HepG2 (cell line): ENCODE data around the gene TOP1.

ENCODE experiments used
- CTCF ChIP-seq: sonication (generic); formaldehyde crosslinking; IDR thresholded peaks from 2 replicates; pipeline ENCODE4 v1.5.0; 2020; ENCODE audit warnings: mild to moderate bottlenecking, missing genetic modification reagents, moderate library complexity
- MAFG ChIP-seq: sonication (generic); formaldehyde crosslinking; IDR thresholded peaks from 2 replicates; pipeline ENCODE4 v1.5.1; 2020; ENCODE audit warnings: mild to moderate bottlenecking, missing genetic modification reagents
- TCF12 ChIP-seq, 2 experiments: fragments of 450-650 bp in 1 of 2; sonication (generic) in 1 of 2; formaldehyde crosslinking in 1 of 2; IDR thresholded peaks; 2 replicates each; pipeline versions ENCODE4 v1.6.1 to v1.8.0; 2017 to 2022; ENCODE audit warnings: antibody characterized with exemption in 1 of 2, mild to moderate bottlenecking in 1 of 2, missing genetic modification reagents in 1 of 2, moderate library complexity in 1 of 2
- ZBTB33 ChIP-seq: sonication (generic); formaldehyde crosslinking; IDR thresholded peaks from 2 replicates; pipeline ENCODE4 v1.4.0; 2020; ENCODE audit warnings: missing genetic modification reagents
- ZNF337 ChIP-seq: sonication (generic); formaldehyde crosslinking; IDR thresholded peaks from 2 replicates; pipeline ENCODE4 v1.5.1; 2020; ENCODE audit warnings: missing genetic modification reagents, low read depth, mild to moderate bottlenecking, borderline replicate concordance
- ZNF362 ChIP-seq: sonication (generic); formaldehyde crosslinking; IDR thresholded peaks from 2 replicates; pipeline ENCODE4 v1.4.0; 2020; ENCODE audit warnings: missing genetic modification reagents, mild to moderate bottlenecking, borderline replicate concordance

GRCh38 chr20:41087325-41087685, 58.7 kb downstream of the TOP1 start:
- TF ChIP-seq CTCF (CRISPR knock-in tag) (no peak), ZNF337 (CRISPR knock-in tag) (no peak), ZBTB33 (CRISPR knock-in tag) (no peak), ZNF362 (CRISPR knock-in tag) (no peak), MAFG (no peak), TCF12 (IDR thresholded peaks at IDR 0.05) (no peak), TCF12 (CRISPR knock-in tag; IDR thresholded peaks at IDR 0.05) (no peak)
